Fibroblast of peridontal ligament (primary cell): ENCODE measurements around the gene KIR2DL3.
"Not testable (repeated sequence)": the region's sequence is repeated elsewhere in the genome, so short reads cannot be mapped to it uniquely, and the experiment has no call there.

Source experiments
- DNase-seq: peaks from one replicate; pipeline ENCODE4 v3.0.0-alpha.2; 2010; ENCODE audit errors: extremely low read depth

The KIR2DL3 gene

GRCh38 chr19:54744080-54744479, 5.8 kb downstream of the KIR2DL3 start:
- DNase-seq: not testable (repeated sequence)

- not testable (repeated sequence) for DNase-seq
These were observed 9.5 kb downstream of the KIR2DL3 start for GRCh38 chr19:54747614-54748322.

- not testable (repeated sequence) for DNase-seq
These were observed 12.0 kb downstream of the KIR2DL3 start for GRCh38 chr19:54750276-54750675.

- DNase-seq: not testable (repeated sequence)
These were observed 18.1 kb downstream of the KIR2DL3 start for GRCh38 chr19:54756204-54757110.

- DNase-seq: not testable (repeated sequence)
These were observed 20.3 kb downstream of the KIR2DL3 start for GRCh38 chr19:54758577-54758976.

GRCh38 chr19:54764219-54764618, 25.9 kb downstream of the KIR2DL3 start:
- DNase-seq: not testable (repeated sequence)

- DNase-seq: not testable (repeated sequence)
These were observed 28.2 kb downstream of the KIR2DL3 start for GRCh38 chr19:54766464-54766863.

GRCh38 chr19:54769646-54770045, 31.3 kb downstream of the KIR2DL3 start, which contains the start of gene KIR2DL1:
Gene KIR2DL1 (plus strand): TSS chr19:54769793. CDS start chr19:54769851, 58 bp downstream.
- DNase-seq: not testable (repeated sequence)

GRCh38 chr19:54770511-54770910, 32.2 kb downstream of the KIR2DL3 start:
- DNase-seq: not testable (repeated sequence)

GRCh38 chr19:54771018-54771960, 33.0 kb downstream of the KIR2DL3 start:
- DNase-seq: not testable (repeated sequence)

GRCh38 chr19:54772666-54773065, 34.4 kb downstream of the KIR2DL3 start:
- not testable (repeated sequence) for DNase-seq

- not testable (repeated sequence) for DNase-seq
These were observed 36.9 kb downstream of the KIR2DL3 start for GRCh38 chr19:54775095-54775815.

GRCh38 chr19:54775830-54776229, 37.5 kb downstream of the KIR2DL3 start:
- DNase-seq: not testable (repeated sequence)

GRCh38 chr19:54777851-54778250, 39.5 kb downstream of the KIR2DL3 start:
- DNase-seq: not testable (repeated sequence)

- DNase-seq: not testable (repeated sequence)
These were observed 40.6 kb downstream of the KIR2DL3 start for GRCh38 chr19:54778896-54779295.

GRCh38 chr19:54782916-54783315, 44.6 kb downstream of the KIR2DL3 start:
- not testable (repeated sequence) for DNase-seq

- DNase-seq: not testable (repeated sequence)
These were observed 47.9 kb downstream of the KIR2DL3 start for GRCh38 chr19:54786091-54786723.

- not testable (repeated sequence) for DNase-seq
These were observed 49.8 kb downstream of the KIR2DL3 start for GRCh38 chr19:54788154-54788553.

GRCh38 chr19:54790711-54791110, 52.4 kb downstream of the KIR2DL3 start:
- no peak for DNase-seq

- no peak for DNase-seq
These were observed 53.2 kb downstream of the KIR2DL3 start for GRCh38 chr19:54791476-54791875.
